Endometrial microvascular endothelial cells (primary cell): ENCODE data around the gene FHL3. TPM values are rescaled to one million over a fixed set of nuclear protein-coding genes. Genes with fewer than 3 reads are reported as not detected.

Experiments used
- in situ Hi-C: cut with HindIII; loops from 2 replicates; pipeline ENCODE4 v1.10.0; 2017; ENCODE audit warnings: low sequenced_read_pairs, low pct_unique_long_range_greater_than_20kb; ENCODE audit errors: inconsistent ontology term
- total RNA-seq: library from RNA; depleted of rRNA; stranded (reverse); fragments of >200 nt; gene quantifications from one replicate; pipeline ENCODE4 v1.2.3, GENCODE V29; 2015; ENCODE audit errors: inconsistent ontology term

FHL3 gene
- total RNA-seq, 1 donor from 2014 or later: 17.3 TPM

DNA sequence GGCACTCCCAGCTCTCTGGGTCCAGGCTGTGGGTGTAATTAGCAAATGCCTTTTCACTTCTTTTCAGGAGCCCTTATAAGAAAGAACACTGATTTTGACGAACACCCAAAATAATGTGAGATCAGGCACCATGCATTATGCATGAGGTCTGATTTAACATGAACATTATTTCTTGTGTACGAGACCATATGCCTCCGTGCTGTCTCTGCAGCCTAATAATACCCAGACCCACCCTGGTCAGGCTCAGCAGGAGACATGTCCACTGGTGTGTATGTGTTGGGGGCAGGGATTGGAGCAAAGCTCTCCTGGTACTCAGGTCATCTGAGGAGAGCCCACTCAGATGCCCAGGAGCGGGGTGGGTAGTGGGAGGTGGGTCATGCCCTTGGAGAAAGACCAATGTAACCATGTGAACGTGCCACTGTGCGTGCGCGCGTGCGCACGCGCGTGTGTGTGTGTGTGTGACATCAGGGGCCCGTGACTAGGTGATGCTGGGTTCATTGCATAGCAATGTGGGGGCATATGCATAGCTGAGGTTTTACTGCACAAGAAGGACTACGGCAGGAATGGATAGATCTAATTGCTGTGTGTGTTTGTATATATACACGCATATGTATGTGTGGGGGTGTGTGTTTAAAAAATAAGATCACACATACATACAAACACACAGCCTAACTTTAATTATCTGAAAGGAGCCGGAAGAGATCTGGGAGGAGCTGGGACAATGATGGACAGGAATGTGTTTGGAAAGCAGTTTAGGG lies 34.2 kb upstream of the FHL3 start:
- in situ Hi-C loops: loop anchor here (25.0 kb wide), 1 partner anchor 773 kb away; no protein-coding TSS in a partner anchor

DNA sequence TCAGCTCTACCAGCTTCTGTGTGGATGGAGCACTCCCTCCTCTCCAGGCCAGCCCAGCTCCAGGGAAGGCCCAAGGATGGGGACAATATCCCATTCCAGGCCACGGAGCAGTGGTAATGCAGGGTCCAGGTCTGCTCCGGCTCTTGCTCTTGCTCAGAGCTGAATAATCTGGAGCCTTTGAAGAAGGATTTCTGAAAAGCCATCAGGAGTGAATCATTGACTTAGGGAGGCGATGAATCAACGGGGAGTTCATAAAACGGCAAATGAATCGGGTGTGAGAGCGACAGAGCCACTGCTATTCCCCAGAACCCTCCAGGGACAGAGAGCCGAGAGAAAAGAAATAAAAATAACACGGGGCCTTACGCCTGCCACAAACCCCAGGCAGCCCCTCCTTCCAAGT lies 33.5 kb upstream of the FHL3 start:
- in situ Hi-C loops: loop anchor here (25.0 kb wide), 1 partner anchor 773 kb away; no protein-coding TSS in a partner anchor

- in situ Hi-C loops: loop anchor here (25.0 kb wide), 1 partner anchor 775 kb away; no protein-coding TSS in a partner anchor
These were observed 32.1 kb upstream of the FHL3 start for GRCh38 chr1:38037221-38037939.

DNA sequence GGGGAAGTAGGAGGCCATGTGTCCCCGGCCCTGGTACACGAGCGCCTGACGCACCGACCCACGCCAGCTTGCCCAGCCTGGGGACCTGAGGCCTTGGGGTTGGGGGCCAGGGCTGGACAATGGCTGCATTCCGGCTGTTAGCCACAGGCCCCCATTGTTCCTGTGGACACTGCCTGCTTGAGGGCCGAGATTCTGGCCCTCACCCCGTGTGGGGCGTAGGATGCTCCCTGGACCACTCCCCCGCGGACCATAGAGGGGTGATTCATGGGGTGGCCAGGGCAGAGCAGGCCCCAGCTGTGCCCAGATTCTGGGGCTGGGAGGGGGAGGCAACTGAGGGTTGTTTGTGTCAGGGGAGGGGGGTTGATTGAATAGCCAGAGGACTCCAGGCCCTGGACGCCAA lies 29.6 kb upstream of the FHL3 start:
- in situ Hi-C loops: loop anchor here (25.0 kb wide), 1 partner anchor 777 kb away; no protein-coding TSS in a partner anchor

DNA sequence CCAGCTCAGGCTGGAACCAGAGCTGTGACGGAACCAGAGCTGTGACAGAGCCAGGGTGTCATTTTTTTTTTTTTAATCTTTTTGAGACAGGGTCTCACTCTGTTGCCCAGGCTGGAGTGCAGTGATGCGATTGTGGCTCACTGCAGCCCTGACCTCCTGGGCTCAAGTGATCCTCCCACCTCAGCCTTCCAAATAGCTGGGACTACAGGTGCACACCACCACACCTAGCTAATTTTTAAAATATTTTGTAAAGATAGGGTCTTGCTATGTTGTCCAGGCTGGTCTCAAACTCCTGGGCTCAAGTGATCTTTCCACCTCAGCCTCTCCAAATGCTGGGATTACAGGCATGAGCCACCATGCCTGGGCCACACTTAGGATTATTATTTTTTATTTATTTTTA lies 27.7 kb upstream of the FHL3 start:
- in situ Hi-C loops: loop anchor here (25.0 kb wide), 1 partner anchor 779 kb away; no protein-coding TSS in a partner anchor

DNA sequence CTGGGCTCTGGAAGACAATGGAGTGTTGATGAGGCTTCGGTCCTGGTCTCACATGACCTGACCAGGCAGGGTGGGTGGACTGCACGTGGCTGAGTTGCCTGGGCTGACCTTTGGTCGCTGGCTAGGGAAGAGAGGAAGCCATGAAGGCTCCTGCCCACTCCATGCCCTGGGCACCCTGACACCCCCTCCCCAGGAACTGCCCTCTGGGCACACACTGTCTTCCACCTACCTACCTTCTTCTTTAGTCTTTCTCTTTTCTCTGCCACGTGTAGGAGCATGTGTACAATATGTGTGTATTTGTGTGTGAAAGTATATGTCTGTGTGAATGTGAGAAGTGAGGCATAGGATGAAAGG lies 26.2 kb upstream of the FHL3 start:
- in situ Hi-C loops: loop anchor here (25.0 kb wide), 1 partner anchor 781 kb away; no protein-coding TSS in a partner anchor

DNA sequence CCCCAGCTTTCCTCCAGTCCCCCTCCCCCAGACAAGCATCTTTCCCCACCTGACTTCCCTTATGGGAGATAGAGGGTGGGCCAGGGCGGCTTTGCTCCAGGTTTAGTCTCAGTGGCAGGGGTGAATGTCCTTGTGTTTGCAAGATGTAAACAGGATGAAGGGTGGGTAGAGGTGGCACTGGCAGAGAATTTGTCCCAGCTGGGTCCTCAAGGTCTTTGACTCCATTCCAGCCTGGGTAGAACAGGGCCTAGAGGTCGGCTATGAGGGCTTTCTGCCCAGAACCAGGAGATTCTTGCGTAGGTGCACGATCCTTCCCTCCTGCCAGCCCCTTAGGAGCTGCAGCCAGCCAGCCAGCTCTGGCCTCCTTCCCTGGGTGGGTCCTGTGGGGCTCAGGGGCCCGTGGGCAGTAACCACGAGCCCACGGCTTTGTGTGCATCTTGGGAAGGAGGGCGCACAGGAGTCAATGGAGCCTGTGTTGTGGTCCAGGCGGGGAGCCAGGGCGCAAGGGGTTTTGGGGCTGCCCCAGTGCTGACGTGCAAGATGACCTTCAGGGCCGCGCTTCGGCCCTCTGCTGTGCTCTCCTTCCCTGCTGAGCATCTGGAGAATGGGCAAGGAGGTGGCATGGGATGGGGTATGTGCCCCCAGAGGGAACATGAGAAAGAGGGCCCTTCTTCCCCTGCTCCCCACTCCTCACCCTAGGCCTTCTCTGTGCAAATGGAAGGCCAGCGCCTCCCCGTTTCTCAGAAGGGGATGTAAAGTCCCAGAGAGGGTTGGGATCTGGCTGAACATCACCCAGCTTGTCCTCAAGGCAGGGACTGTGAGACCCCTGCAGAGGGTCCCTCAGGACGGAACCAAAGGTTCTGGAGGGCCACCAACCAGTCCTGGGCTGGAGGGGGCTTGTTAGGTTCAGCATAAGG lies 25.5 kb upstream of the FHL3 start:
- in situ Hi-C loops: loop anchor here (25.0 kb wide), 1 partner anchor 781 kb away; no protein-coding TSS in a partner anchor

GRCh38 chr1:38029685-38030511 lies 24.6 kb upstream of the FHL3 start:
- in situ Hi-C loops: loop anchor here (25.0 kb wide), 1 partner anchor 782 kb away; no protein-coding TSS in a partner anchor

- in situ Hi-C loops: loop anchor here (25.0 kb wide), 1 partner anchor 783 kb away; no protein-coding TSS in a partner anchor
These were observed 23.9 kb upstream of the FHL3 start for GRCh38 chr1:38029081-38029681.

- in situ Hi-C loops: loop anchor here (25.0 kb wide), 1 partner anchor 784 kb away; no protein-coding TSS in a partner anchor
These were observed 23.4 kb upstream of the FHL3 start for GRCh38 chr1:38028671-38029070.

GRCh38 chr1:38028105-38028591 lies 22.8 kb upstream of the FHL3 start:
- in situ Hi-C loops: loop anchor here (25.0 kb wide), 1 partner anchor 784 kb away; no protein-coding TSS in a partner anchor

- in situ Hi-C loops: loop anchor here (25.0 kb wide), 1 partner anchor 785 kb away; no protein-coding TSS in a partner anchor
These were observed 22.1 kb upstream of the FHL3 start for GRCh38 chr1:38027201-38028104.

GRCh38 chr1:38026592-38027200 lies 21.4 kb upstream of the FHL3 start:
- in situ Hi-C loops: loop anchor here (25.0 kb wide), 1 partner anchor 786 kb away; no protein-coding TSS in a partner anchor

- in situ Hi-C loops: loop anchor here (25.0 kb wide), 1 partner anchor 787 kb away; no protein-coding TSS in a partner anchor
These were observed 20.4 kb upstream of the FHL3 start for GRCh38 chr1:38025664-38026063.

DNA sequence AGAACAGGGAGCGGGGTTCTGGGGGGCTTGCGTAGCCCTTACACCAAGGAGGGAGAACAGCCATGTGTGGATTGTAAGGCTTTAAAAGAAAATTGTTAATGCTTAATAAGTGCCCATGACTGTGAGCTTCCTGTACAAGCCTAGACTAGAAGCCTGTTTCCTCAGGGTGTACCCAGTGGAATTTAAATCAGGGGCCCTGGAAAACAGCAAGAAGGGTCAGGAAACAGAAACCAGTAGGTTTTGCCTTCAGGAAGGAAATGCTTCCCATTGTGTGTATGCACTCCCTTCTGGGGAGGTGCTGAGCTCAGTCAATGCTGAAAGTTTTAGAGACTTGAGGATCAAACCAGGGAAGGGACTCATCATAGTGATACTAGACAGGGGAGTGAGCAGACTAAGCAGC lies 19.9 kb upstream of the FHL3 start:
- in situ Hi-C loops: loop anchor here (25.0 kb wide), 1 partner anchor 787 kb away; no protein-coding TSS in a partner anchor

- in situ Hi-C loops: no loop called here
These were observed 17.5 kb upstream of the FHL3 start for GRCh38 chr1:38022810-38023209.
